Skeletal muscle satellite cell (primary cell): ENCODE results near the gene ZBTB16.

Experiments
- H3K27me3 ChIP-seq: 2 replicates; pipeline ENCODE4 v1.7.0; 2013; ENCODE audit warnings: low read length; ENCODE audit not compliant: control insufficient read depth, insufficient read depth
- H3K36me3 ChIP-seq: 2 replicates; pipeline ENCODE4 v1.7.0; 2013; ENCODE audit warnings: mild to moderate bottlenecking, control low read depth, low read length; ENCODE audit not compliant: insufficient read depth
- H3K4me1 ChIP-seq: 2 replicates; pipeline ENCODE4 v1.7.0; 2013; ENCODE audit warnings: low read length; ENCODE audit not compliant: control insufficient read depth, insufficient read depth
- H3K4me2 ChIP-seq: 2 replicates; pipeline ENCODE4 v1.7.0; 2013; ENCODE audit warnings: mild to moderate bottlenecking, low read length
- H3K4me3 ChIP-seq: 2 replicates; pipeline ENCODE4 v1.7.0; 2013; ENCODE audit warnings: low read length
- H3K9ac ChIP-seq: 2 replicates; pipeline ENCODE4 v1.7.0; 2013; ENCODE audit warnings: mild to moderate bottlenecking, low read depth, low read length, moderate library complexity
- H3K9me3 ChIP-seq: replicated peaks from 2 replicates; pipeline ENCODE4 v1.7.0; 2013; ENCODE audit warnings: mild to moderate bottlenecking, control low read depth, low read length

ZBTB16 gene

DNA sequence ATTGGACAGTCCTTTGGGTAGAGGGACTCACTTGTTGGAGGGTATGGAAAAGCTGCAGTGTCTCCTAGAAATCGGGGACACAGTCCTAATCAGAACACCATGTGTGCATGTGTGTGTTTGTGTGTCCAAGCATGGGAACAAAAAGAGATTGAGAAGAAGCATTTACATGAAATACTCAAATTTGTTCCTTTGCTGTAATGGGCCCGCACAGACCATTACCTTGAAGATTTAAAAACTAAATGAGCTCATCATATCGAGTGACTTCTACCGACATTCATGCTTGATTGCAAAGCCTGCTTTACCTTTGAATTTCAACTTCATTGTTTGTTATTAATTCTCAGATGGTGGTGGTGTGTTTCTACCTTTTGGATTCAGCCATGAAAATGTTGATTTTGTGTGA is 106.9 kb downstream of the ZBTB16 start:
- H3K9ac ChIP-seq = peak overlapping the region; percentile 95
- H3K4me3 ChIP-seq = peak overlapping the region; percentile 17
- H3K4me1 ChIP-seq = peaks cover 91% of the 10 kb centered on the region
- H3K36me3 ChIP-seq = peaks cover 13% of the 10 kb centered on the region
- H3K9me3 ChIP-seq = no peaks in the 10 kb centered on the region
- H3K27me3 ChIP-seq = no peaks in the 10 kb centered on the region
- peak overlapping the region; percentile 61 for H3K4me2 ChIP-seq

DNA sequence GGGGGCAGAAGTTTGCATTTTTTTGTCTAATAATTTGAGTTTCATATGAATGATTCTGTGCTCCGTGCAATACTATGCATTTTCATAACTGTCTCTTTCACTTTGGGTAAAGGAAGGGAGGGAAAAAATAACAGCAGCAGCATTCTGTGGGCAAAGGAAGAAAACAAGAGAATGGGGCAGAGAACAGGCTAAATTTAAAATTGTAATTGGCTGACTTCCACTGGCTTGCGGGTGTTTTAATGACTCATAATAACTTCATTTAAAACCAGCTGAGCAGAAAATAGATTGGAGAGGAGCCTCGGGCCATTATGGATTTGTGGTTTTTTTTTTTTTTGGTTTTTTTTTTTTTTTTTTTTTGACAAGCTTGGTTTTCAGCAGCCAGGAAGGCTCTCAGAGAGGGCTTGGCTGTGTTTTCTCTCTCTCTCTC is 107.4 kb downstream of the ZBTB16 start:
- Histone ChIP-seq H3K4me1 (peaks cover 91% of the 10 kb centered on the region), H3K9me3 (no peaks in the 10 kb centered on the region), H3K36me3 (peaks cover 13% of the 10 kb centered on the region), H3K4me3 (peak overlapping the region; percentile 17), H3K27me3 (no peaks in the 10 kb centered on the region), H3K9ac (peak overlapping the region; percentile 95), H3K4me2 (peak overlapping the region; percentile 61)

DNA sequence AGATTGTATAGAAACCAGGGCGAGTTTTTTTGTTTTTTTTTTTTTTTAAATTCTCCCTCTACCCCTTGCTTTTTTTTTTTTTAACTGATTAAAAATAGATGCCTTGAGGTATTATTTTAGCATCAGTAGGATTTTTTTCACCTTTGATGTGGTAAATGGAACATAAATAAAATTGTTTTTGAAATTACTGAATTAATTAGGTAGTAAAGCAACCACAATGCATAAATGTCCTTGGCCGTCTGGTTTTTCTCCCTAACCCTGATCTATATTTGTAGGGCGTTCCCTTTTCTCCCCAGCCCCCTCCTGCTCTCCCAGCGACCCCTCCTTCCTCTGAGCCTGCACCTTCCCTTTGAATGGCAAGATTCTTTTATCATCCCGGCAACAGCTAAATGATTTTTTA is 107.8 kb downstream of the ZBTB16 start:
- Histone ChIP-seq H3K4me1 (peaks cover 91% of the 10 kb centered on the region), H3K36me3 (peaks cover 17% of the 10 kb centered on the region), H3K9me3 (no peaks in the 10 kb centered on the region), H3K9ac (peak overlapping the region; percentile 95), H3K27me3 (no peaks in the 10 kb centered on the region), H3K4me2 (peak overlapping the region; percentile 12), H3K4me3 (no peak overlapping the region)

DNA sequence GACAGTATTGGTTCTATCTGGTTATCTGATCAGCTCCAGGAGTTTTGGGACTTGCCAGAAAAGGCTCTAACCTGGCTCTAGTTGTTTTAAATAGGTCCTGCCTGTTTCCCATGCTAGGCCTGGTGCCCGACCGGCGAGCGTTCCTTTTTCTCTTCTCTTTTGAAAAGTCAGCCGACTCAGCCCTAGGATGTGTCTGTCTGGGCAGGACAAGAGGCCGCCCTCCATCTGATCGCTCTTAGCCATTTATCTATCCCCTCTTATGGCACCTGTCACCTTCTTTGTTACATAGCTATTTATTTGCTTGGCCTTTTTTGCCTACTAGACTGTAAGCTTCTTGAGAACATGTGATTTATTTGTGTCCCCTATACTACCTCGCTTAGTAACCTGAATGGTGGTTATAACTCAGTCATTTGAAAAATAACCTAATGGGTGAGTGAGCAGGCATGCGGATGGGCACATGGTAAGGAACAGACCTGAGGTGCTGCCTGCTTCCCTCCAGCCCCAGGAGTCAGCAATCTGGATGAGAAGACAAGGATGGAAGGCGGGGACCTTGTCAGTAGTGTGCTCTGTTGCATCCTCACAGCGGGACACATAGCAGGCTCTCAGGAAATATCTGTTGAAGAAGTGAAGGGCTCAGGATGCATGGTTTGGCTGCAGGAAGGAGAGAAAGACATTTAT is 108.4 kb downstream of the ZBTB16 start:
- H3K36me3 ChIP-seq = peaks cover 22% of the 10 kb centered on the region
- no peaks in the 10 kb centered on the region for H3K27me3 ChIP-seq
- no peaks in the 10 kb centered on the region for H3K9me3 ChIP-seq
- H3K4me2 ChIP-seq = peak overlapping the region; percentile 12
- H3K4me1 ChIP-seq = peaks cover 93% of the 10 kb centered on the region
- peak overlapping the region; percentile 95 for H3K9ac ChIP-seq
- H3K4me3 ChIP-seq = no peak overlapping the region

DNA sequence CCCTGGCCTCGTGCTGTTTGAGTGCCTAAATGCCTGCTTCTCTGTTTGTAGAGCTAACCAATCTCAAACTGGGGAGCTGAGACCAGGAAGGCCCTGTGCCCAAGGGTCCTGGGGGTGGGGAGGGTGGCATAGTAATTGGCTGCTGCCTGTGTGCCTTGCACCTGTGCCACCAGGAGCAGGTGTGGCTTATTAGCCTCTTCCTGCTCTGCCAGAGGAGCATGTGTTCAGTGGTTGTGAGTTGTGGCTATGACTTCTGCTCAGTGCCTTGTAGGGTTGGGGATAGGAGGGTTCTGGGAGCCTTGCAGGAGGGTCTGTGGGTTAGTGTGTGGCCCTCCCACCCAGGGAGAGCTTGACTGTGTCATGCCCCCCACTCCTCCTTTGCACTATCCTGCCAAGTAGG is 109.2 kb downstream of the ZBTB16 start:
- no peaks in the 10 kb centered on the region for H3K27me3 ChIP-seq
- H3K9me3 ChIP-seq = no peaks in the 10 kb centered on the region
- H3K4me2 ChIP-seq = no peak overlapping the region
- H3K9ac ChIP-seq = peak overlapping the region; percentile 95
- H3K36me3 ChIP-seq = peaks cover 30% of the 10 kb centered on the region
- no peak overlapping the region for H3K4me3 ChIP-seq
- peaks cover 94% of the 10 kb centered on the region for H3K4me1 ChIP-seq

DNA sequence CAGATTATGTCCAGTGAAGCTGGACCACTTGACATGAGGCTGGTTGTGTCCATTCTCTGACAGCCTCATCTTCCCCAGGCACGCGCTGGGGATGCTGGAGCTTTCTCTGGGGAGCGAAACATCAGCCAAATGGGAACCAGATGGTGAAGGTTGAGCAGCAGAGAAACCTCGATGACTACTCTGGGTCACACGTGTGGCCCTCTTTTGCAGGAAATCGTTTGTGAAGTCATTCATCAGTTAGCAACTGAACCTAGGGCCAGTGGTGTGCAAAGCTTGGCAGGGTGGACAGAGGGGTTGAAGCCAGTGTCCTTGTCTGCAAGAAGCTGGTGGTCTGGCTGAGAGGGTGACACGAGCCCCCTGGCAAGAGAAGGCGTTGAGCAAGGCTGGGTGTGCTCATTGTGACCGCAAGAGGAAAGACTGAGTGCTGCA is 109.8 kb downstream of the ZBTB16 start:
- Histone ChIP-seq H3K4me2 (no peak overlapping the region), H3K9ac (no peak overlapping the region), H3K4me3 (no peak overlapping the region), H3K4me1 (peaks cover 94% of the 10 kb centered on the region), H3K9me3 (no peaks in the 10 kb centered on the region), H3K36me3 (peaks cover 31% of the 10 kb centered on the region), H3K27me3 (no peaks in the 10 kb centered on the region)

DNA sequence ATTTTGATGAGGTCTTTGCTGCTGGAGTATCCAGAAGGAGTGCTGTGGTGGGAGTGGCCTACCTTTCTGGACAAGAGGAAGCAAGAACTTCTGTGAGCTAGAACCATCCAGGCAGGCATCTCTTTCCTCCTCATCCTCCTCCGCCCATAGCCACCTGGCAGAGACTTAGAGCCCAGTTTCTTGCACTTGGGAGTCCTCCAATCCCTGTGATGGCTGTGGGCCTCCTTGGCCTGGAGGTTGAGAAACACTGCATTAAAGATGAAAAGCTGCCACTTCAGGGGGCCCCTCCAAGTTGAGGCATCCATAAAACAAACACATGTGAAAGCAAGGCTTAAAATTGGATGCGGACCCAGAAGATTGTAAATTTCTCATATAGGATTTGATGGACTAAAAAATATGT is 110.3 kb downstream of the ZBTB16 start:
- H3K27me3 ChIP-seq = no peaks in the 10 kb centered on the region
- H3K4me3 ChIP-seq = no peak overlapping the region
- H3K4me2 ChIP-seq = no peak overlapping the region
- peaks cover 94% of the 10 kb centered on the region for H3K4me1 ChIP-seq
- H3K36me3 ChIP-seq = peaks cover 36% of the 10 kb centered on the region
- no peaks in the 10 kb centered on the region for H3K9me3 ChIP-seq
- H3K9ac ChIP-seq = no peak overlapping the region

DNA sequence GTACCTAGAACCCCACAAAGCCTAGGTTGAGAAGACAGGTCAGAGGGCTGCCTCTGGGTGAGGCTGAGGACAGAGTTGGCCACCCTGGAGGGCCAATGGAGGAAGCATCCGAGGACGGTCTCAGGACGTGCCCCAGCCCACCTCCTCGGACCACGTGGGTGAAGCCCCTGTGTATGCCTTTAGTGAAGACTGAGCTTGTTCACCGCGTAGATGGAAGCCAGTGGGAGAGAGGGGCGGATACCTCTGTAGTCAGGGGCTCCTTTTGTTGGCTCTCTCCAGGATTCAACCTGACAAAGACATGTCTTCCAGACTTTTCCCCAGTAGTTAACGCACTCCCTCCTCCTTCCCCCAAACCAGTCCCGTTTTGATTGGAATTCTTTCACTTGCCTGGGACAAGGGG is 110.7 kb downstream of the ZBTB16 start:
- Histone ChIP-seq H3K27me3 (no peaks in the 10 kb centered on the region), H3K4me3 (no peak overlapping the region), H3K4me1 (peaks cover 92% of the 10 kb centered on the region), H3K9me3 (no peaks in the 10 kb centered on the region), H3K4me2 (no peak overlapping the region), H3K36me3 (peaks cover 37% of the 10 kb centered on the region), H3K9ac (no peak overlapping the region)

DNA sequence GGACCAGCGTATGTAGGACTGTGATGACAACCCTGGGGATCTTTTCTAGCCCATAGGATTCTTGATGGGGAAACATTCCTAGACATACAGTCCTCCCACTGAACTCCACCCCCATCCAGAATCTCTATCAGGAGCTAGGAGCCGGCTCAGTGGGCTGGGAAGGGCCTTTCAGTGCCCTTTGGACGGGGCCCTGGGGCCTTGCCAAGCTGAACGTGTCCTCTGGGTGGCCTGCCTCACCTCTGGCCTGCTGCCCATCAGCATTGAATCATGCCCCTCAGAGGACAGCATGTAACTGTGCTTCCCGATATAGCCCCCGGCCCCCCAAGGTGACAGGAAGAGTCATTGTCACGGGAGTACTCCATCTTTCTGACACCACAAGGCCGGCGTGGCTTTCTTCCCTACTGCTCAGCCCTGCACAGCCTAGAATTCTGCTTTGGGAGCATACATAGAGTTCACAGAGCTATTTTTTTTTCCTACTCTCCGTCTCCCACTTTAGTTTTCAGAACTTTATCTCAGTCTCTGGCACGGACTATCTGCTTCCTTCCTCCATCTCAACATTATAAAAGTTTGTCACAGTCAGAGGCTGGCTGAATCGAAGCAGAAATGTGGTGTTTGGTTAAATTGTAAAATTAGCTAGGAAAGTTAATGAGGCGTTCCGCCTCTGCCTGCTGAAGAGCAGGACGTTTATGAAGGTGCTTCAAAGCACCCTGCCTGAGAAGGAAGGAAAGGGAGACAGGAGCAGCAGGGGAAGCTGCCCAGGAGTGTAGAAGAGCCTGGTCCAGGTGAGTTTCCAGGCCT is 111.9 kb downstream of the ZBTB16 start:
- peaks cover 91% of the 10 kb centered on the region for H3K4me1 ChIP-seq
- H3K4me3 ChIP-seq = peak overlapping the region; percentile 11
- H3K9ac ChIP-seq = peak overlapping the region; percentile 59
- H3K9me3 ChIP-seq = no peaks in the 10 kb centered on the region
- no peaks in the 10 kb centered on the region for H3K27me3 ChIP-seq
- H3K4me2 ChIP-seq = peak overlapping the region; percentile 43
- H3K36me3 ChIP-seq = peaks cover 33% of the 10 kb centered on the region

DNA sequence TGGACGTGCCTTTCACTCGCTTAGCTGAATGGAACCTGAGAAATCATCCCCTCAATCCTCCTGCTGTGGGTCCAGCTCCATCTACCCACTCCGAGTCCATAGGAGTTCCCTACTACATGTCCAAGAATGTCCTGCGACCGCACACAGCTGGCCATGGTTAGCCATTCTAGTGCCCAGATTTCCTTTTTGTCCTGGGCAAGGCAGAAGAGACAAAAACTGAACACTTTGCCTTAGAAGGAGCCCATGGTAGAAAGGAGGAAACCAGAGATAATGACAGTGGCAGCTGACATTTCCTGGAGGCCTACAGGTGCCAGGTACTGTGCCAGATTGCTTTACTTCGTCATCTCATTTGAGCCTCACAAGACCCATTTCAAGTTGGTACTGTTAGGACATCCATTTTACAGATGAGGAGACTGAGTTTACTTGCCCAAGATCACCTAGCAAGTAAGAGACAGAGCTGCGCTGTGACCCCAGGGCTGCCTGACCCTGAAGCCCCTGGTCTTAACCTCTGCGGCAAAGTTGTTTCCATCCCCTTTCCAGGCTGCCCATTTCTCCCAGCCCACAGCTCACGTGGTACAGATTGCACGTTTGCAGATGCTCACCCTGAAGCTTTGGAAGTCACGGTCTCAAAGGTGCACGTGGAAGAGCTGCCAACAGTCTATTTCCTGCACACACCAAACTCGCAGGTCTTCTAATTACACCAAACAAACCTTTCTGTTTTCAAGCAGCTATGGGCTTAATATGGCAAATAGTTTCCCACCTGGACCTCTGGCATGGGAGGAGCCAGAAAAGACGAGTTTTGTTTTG is 112.7 kb downstream of the ZBTB16 start:
- peaks cover 95% of the 10 kb centered on the region for H3K4me1 ChIP-seq

DNA sequence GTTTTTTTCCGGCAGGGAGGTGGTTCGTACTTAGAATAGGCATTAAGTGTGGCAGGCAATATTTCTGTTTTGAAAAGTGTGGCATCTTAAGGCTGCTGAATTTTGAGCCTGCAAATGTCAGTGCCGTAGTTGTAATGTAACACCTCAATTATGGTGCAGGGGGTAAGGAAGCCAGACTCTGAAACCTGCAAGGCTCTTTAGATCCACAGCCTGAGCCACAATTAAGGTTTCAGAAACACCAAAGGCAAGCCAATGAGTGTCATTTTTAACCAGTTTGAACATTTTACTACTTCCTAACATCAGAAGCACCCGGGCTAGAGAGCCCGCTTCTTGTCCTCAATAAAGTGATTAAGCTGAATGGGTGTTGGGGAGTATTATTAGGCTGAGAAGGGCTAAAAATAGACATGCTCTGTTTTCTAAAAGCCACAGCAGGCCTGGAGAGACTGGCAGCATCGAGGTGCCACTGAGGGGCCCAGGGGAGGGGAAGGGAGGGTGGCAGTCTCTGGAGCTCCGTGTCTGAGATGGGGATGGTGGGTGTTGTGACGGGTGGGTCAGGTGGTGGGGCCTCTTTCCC is 113.4 kb downstream of the ZBTB16 start:
- Histone ChIP-seq H3K27me3 (no peaks in the 10 kb centered on the region), H3K9me3 (no peaks in the 10 kb centered on the region), H3K4me3 (no peak overlapping the region), H3K36me3 (peaks cover 33% of the 10 kb centered on the region), H3K4me1 (peaks cover 95% of the 10 kb centered on the region), H3K9ac (peak overlapping the region; percentile 59), H3K4me2 (no peak overlapping the region)

More for the DNA sequence above, 112.7 kb downstream of the ZBTB16 start:
- peaks cover 33% of the 10 kb centered on the region for H3K36me3 ChIP-seq
- peak overlapping the region; percentile 43 for H3K4me2 ChIP-seq
- H3K27me3 ChIP-seq = no peaks in the 10 kb centered on the region
- H3K9ac ChIP-seq = peak overlapping the region; percentile 59
- no peaks in the 10 kb centered on the region for H3K9me3 ChIP-seq
- no peak overlapping the region for H3K4me3 ChIP-seq
